GM23248 (cell line): ENCODE measurements around the gene FLOT2.

Experiments used
- EZH2 ChIP-seq: fragments of 200-600 bp; sonication (generic); IDR thresholded peaks from 2 replicates; pipeline ENCODE4 v1.6.1; 2018; ENCODE audit warnings: antibody characterized with exemption, mild to moderate bottlenecking; ENCODE audit not compliant: insufficient read depth, poor library complexity, severe bottlenecking
- EZH2phosphoT487 ChIP-seq: fragments of 200-600 bp; sonication (generic); IDR thresholded peaks from 2 replicates; pipeline ENCODE4 v1.6.1; 2018; ENCODE audit warnings: antibody characterized with exemption, moderate library complexity, mild to moderate bottlenecking, low read depth; ENCODE audit not compliant: insufficient read depth

- TF ChIP-seq EZH2 (no peak), EZH2phosphoT487 (no peak)
Observed at GRCh38 chr17:28942925-28943324, 45.4 kb upstream of the FLOT2 start.
